GM04504 (cell line): ENCODE data around the gene LIPK.
A peak's percentile ranks its signal among the peaks of the same experiment; 100 is the strongest.
"Not testable (repeated sequence)": the region's sequence is repeated elsewhere in the genome, so short reads cannot be mapped to it uniquely, and the experiment has no call there.

ENCODE experiments used
- DNase-seq: peaks from one replicate; pipeline ENCODE4 v3.0.0-alpha.2; 2012; ENCODE audit warnings: low read depth

The LIPK gene

DNA sequence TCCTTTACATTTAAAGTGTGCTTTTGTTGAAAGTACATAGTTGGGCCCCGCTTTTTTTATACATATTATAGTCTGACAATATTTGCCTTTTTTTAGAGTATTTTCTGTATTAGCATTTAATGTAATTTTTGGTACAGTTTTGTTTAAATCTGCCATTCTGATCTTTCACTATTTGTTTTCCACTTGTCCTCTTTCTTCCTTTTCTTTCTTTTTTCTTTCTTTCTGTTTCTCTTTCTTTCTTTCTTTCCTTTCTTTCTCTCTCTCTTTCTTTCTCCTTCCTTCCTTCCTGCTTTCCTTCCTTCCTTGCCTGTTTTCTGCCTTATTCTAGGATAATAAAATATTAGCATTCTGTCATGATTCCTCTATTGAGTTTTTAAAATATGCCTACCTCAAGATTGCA lies 9.5 kb downstream of the LIPK start:
- no peak for DNase-seq

DNA sequence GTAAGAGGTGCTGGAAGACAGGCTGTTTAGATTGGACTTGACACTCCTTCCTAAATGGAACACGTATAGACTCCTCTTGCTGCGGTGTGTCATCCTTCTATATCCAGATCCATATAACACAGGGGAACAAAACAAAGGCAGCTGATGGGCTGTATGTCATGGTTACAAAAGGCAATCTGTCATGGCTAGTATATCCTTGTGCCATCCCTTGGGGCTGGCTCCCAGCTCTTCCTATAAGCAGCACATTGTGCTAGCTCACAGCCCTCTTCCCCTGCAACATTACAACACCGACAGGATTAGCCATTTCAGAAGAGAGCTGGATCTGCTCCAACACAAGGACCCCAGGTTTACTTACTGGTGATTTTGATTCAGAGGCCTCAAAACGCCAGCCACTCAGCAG lies 15.3 kb downstream of the LIPK start:
- no peak for DNase-seq

DNA sequence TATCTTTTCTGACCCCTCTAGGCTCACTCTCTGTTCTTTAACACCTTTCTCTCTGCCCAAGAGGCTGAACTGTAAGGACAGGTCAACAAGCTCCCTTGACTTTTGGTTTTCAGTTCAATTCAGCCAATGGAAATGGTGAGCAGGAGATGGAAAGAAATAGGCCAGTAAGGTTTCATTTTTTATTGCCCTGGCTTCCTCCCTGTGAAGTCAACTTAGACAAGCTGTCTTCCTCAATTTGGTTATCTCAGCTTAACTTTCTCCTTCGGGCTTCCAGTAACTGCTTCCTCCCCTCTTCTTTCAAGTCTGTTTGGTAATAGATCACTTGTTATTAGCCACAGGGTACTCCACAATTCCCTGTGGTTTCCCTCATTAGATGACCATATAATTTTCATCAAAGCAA lies 19.7 kb downstream of the LIPK start:
- no peak for DNase-seq

DNA sequence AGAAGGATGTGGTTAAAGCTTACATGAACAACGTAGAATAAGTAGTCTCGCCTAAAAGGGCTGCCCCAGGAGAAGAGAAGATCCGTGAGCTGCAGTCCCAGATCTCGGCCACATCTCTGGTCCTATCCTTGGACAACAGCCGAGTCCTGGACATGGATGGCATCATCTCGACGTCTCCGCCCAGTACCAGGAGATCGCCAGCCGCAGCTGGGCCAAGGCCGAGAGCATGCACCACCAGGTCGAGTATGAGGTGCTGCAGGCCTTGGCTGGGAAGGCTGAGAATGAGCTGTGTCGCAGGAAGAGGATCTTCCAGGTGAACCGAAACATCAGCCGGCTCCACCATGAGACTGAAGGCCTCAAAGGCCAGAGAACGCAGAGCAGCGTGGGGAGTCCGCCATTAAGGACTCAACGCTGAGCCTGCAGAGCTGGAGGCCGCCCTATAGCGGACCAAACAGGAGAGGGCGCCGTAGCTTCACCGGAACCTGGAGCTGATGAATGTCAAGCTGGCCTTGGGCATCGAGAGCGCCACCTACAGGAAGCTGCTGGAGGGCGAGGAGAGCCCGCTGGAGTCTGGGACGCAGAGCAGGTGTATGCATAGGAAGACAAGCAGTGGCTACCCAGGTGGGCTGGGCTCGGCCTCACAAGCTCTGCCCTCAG lies 22.2 kb downstream of the LIPK start:
- no peak for DNase-seq

DNA sequence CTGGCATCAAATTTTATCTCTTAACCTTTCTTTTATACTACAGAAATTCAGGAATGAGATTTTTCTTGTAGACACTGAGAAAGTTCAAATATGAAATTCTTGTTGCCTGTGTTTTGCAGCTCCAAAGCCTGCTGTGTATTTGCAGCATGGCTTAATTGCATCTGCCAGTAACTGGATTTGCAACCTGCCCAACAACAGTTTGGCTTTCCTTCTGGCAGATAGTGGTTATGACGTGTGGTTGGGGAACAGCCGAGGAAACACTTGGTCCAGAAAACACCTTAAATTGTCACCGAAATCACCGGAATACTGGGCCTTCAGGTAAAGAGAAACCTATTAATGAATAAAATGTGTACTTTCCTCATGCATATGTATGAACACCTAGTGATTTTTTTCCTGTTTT lies 24.8 kb downstream of the LIPK start:
- DNase-seq: no peak

DNA sequence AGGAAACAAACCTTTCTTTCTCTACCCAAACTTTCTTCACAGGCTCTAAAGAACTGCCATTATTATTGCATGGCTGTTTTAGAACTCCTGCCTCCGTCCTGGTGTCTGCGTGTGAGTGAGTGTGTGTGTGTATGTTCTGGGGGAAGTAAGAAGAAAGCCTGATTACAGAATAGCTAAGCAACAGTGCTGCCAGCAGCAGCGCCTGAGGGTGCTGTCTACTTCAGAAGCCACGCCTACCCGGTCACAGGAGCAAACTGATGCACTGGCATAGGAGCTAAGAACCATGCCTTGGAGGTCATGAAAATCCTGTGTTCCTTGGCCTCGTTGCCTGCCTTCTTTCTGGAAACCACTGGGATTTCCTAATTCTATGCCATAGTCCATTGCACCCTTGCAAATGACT lies 25.2 kb downstream of the LIPK start:
- no peak for DNase-seq

DNA sequence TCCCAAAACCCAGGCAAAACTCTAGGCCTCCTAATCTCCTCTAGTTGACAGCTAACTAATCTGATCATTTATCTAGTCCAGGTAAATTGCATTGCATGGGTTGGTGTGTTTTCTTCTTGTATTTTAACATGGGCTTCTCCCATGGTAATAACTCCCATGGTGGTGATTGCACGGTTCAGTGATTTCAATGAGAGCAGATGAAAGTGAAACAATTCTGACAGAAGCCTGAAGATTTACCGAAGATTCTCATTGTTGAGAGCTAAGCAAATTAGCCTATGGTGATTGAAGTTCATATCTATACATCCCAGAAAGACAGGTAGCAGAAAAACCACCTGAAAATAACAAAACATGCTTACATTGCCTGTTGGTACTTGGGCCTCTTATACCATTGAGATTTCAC lies 27.2 kb downstream of the LIPK start:
- no peak for DNase-seq

DNA sequence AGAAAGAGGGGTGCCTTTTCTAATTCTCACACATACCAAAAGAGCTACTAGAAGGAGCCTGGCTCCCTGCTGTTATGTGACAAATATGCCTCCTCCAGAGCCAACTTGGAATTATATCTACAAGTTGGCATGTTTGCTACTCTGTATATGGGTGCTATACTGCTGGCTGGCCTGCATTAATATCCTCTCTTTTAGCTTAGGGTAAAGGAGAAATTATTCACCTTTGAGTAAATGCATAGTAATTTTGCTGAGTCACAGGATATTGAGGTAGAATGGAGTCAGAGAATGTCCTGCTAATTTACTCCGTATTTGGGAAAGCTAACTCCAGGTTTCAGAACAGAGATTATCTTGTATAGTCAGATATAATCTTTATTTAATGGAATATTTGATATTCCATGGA lies 29.6 kb downstream of the LIPK start:
- DNase-seq: no peak

DNA sequence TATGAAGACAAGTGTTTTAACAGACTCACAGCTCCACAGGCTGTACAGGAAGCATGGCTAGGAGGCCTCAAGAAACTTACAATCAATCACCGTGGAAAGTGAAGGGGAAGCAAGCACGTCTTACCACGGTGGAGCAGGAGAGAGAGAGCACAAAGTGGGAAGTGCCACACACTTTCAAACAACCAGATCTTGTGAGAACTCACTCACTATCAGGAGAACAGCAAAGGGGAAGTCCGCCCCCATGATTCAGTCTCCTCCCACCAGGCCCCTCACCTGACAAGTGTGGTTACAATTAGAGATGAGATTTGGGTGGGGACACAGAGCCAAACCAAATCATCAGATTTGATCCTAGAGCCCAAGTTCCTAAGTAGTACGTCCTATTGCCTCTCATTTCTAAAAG lies 35.9 kb downstream of the LIPK start:
- not testable (repeated sequence) for DNase-seq

DNA sequence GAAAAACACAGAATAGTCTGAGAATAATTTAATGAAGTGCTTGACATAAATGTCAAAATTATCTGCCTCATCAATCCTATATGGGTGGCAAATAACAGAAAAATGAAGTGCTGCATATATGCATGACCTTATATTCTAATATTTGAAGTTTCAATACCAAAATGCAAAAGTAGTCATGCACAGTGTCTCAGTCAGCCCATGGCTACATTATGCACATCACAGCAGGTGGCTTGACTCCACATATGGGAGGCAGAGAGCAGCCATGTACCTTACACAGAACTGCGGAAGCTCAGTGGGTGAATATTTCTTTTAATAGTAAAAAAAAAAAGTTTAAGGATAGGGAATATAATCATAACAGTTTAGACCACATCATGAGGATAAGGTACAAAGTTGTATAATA lies 36.4 kb downstream of the LIPK start:
- no peak for DNase-seq

DNA sequence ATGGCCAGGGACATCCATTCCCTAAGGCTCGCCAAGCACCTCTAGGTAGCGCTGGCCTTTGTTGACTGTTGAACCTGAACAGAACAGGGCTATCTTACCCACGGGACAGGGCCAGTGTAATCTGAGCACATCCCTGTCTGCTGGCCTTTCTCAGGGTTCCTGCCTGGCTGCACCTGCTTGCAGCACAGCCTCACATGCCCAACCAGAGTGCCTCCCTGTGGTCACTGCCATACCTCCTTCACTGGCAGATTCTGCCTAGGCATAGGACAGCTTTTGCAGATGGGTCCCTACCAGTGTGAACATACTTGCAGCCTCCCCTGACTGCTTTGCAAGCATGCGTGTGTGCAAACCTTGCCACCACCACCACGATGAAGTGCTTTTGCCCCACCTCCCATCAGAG lies 38.0 kb downstream of the LIPK start:
- no peak for DNase-seq

DNA sequence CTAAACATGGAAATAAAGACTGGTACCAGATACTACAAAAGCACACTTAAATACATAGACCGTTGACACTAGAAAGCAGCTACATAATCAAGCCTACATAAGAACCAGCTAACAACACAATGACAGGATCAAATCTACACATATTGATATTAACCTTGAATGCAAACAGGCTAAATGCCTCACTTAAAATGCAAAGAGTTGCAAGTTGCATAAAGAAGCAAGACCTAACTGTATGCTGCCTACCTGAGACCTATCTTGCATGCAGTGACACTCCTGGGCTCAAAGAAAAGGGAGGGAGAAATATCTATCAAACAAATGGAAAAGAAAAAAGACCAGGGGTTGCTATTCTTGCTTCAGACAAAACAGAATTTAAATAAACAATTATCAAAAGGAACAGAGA lies 39.6 kb downstream of the LIPK start:
- no peak for DNase-seq

DNA sequence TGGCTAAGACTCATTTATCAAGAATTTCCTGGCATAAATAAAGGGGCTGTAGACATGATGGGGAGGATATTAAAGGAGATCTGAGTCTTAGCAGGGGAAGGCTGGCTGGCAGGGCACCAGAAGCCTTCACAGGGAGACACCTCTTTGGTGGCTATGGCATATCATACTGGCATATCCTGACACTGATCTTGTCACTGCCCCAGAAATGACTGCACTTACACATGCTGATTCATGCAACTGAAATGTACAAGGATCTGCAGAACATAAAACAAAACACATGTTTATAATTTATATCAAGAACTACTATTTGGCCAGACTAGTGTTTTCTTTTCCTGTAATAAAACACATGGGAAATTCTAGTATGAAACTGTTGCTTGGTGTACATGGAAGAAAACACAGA lies 48.2 kb downstream of the LIPK start:
- peak; percentile 59 for DNase-seq

DNA sequence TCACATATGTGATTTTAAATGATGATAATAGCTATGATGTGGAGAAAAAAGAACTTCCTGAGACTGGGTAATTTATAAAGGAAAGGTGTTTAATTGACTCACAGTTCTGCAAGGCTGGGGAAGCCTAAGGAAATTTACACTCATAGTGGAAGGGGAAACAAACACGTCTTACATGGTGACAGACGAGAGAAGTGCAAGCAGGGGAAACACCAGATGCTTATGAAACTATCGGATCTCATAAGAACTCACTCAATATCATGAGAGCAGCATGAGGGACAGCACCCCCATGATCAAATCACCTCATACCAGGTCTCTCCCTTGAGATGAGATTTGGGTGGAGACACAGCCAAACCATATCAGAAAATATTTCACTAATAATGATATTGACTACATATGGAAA lies 49.7 kb downstream of the LIPK start:
- no peak for DNase-seq

DNA sequence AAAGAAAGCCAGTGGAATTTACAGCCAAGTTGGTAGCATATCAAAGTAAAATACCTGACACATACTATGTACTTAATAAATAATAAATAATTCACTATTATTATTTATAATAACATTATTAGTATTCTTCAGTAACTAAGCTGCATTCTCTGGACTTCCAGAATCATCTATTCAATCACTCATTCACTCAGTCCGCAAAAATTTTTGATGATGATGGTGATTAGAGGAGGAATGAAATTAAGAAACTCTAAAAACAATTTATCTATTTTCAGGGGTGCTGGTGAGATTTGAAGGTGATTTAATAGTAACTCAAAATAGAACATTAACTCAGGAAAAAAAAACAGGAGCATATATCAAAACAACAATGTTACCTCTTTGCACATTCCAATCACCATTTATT lies 50.6 kb downstream of the LIPK start:
- DNase-seq: no peak

DNA sequence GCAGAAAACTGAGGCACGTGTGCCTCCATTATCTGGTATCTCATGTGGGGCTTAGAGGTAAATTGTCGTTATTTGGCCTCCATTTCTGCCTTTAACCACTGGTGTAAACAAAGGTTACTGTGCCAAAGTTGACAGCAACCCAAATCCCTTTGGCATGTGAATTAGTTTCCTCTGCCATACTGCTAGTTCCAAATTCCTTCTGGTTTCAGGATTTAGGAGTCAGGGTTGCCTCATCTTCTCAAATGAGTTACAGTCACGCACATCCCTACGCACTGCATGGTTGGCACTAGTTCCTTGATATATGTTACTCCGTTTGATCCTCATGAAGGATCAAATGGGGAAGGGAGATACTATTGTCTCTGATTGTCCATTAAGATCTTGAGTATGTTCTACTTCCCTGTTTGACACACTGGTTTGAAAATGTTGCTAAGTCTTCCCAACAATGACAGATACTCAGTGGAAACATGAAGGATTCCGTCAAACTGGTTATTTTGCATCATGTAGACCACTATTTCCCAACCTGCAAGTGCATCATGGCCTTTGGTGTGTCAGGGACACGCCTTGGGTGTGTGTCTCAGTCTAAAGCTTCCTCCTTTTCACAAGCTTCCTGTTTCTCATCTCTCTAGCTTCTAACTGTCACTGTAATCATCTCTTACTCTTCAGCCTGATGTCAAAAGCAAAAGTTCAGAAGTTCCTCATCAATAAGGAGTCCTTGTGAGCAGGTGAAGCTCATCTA lies 53.5 kb downstream of the LIPK start, which contains the start of gene LIPN:
LIPN (plus strand) TSS at position 655 of the 736 bp plus-strand sequence. CDS start 1,386 bp downstream, outside the sequence.
- DNase-seq: no peak

DNA sequence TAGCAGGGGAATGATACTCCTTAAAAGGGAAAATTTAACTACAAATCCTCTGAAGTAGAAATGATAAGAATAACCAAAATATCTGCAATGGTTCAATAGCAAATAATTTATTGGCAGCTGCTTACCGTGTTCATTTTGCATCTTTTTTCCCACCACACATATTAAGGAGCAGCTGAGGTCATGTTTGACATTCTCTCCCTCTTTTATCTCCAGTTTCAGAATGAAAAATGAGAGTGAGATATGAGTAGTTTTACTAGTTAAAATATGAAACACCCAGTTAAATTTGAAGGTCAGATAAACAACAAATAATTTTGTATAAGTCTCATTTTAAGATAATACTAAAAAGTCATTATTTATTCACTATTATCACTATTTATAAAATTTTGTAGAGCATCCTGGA lies 56.9 kb downstream of the LIPK start:
- no peak for DNase-seq

DNA sequence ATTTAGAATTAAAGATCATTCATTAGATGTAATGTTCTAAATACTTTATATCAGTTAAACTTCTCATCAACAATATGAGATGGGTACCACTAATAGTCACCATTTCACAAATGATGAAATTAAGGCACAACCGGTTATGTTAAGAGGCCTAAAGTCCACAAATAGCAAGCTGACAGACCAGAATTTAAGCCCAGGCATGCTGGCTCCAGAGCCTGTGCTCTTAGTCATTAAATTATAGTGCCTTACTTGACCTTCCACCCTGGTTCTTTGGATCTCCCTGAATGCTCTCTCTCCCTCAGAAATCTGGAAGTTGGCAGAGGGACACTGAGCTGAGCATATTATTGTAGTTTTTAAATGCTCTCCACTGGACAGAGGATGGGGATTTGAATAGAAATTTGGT lies 57.4 kb downstream of the LIPK start:
- peak; percentile 12 for DNase-seq

DNA sequence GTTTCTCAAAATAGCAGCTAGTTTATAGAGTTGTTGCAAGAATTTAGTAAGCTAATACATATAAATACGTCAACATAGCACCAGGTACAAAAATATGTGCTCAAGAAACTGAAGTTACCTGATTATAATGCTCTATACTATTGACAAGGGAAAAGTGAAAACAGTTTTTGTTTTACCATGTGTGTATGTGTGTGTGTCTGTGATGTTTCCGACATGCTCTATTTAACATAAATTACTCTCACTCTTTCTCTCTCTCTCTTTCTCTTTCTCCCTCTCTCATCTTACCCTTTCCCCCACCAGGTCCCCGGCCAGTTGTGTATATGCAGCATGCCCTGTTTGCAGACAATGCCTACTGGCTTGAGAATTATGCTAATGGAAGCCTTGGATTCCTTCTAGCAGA lies 58.1 kb downstream of the LIPK start:
- no peak for DNase-seq

DNA sequence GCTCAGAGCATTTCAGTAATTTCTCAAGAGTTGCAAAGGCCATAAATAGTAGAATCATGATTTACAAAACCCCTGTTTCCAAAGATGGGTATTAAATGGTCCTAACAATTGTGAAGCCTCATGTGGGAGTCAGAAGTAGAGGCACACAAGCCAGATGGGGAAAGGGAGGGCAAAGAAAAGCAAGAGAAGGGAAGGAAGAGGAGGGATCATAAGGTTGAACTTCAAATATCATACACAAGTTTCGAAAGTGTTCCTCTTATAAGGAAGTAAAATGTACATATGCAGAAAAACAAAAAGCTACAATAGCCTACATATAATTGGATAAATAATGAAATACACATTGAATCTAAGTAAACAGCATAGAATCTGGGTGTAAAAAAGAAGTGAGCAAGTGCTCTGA lies 59.8 kb downstream of the LIPK start:
- no peak for DNase-seq

DNA sequence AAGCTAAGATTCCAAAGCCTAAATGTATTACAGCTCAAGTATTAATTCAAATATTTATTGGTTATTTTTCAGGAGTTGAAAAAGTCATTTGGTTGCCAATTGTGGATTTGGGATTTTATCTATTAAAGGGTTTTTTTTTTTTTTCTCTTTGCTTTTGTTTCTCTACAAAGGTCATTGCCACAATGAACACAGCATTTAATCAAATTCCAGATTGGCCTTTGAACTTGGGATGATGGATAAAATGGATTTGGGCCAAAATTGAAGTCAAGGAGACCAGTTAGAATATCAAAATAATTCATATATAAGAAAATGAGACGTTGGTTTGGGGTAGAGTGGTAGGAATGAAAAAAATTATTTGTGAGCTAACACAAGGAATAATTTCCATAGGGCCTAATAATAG lies 63.3 kb downstream of the LIPK start:
- no peak for DNase-seq

DNA sequence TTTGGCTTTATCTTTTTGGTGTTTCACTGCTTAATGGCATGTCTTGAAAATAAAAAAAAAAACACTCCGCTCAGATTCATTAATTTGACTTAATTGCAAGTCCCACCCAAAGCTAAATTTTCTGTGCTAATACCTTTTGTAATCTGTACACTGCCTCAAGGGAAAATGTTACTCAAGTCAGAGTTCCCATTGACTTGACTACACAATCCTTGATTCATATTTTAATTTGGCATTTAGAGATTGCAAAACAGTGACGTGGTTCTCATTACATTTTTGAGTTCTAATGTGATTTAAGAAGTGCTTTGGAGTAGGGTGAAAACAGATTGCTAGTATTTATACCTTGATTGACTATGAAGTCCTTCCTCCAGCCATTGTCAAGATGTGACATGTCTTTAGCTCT lies 75.2 kb downstream of the LIPK start:
- DNase-seq: no peak

DNA sequence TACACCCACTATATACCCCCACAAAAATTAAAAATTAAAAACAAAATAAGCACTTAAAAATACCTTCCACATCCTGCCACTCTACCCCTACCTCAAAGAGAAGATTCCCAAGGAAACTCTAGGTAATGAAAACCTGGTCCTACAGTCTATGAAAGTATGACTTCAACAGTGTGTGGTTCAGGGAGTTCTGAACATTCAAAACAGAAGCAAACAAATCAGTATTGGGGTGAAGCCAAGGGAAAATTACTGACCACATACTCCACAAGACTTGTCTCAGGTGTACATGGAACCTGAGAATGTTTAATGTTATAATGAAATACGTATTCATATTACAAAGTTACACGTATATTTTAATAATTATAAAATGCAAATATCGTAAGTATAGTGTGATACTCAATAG lies 76.2 kb downstream of the LIPK start:
- DNase-seq: no peak

DNA sequence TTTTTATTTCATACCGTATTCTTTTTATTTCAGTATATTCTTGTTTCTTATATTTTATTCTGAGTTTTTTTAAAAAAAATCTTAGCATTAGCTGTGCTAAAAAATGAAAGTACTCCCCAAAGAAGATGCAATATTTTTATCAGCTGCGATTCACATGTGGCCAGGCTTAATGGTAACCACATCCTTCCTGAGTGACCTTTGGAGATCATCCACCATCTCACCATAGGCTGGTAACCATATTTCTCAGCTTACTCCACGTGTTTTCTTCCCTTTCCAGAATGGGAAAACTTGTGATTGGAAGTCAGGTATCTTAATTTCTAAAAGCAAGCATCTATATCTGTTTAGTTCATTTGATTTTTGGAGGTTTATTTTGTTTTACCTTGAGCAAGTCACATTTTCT lies 77.7 kb downstream of the LIPK start:
- no peak for DNase-seq
